ENCODE data around the gene HPD. TPM values are rescaled to one million over a fixed set of nuclear protein-coding genes. Genes with fewer than 3 reads are reported as not detected.
A peak's percentile ranks its signal among the peaks of the same experiment; 100 is the strongest.
"Not testable (repeated sequence)": the region's sequence is repeated elsewhere in the genome, so short reads cannot be mapped to it uniquely, and the experiment has no call there.

The HPD gene
- total RNA-seq, 1 experiment from 2014 or later, result 1.2 TPM

DNA sequence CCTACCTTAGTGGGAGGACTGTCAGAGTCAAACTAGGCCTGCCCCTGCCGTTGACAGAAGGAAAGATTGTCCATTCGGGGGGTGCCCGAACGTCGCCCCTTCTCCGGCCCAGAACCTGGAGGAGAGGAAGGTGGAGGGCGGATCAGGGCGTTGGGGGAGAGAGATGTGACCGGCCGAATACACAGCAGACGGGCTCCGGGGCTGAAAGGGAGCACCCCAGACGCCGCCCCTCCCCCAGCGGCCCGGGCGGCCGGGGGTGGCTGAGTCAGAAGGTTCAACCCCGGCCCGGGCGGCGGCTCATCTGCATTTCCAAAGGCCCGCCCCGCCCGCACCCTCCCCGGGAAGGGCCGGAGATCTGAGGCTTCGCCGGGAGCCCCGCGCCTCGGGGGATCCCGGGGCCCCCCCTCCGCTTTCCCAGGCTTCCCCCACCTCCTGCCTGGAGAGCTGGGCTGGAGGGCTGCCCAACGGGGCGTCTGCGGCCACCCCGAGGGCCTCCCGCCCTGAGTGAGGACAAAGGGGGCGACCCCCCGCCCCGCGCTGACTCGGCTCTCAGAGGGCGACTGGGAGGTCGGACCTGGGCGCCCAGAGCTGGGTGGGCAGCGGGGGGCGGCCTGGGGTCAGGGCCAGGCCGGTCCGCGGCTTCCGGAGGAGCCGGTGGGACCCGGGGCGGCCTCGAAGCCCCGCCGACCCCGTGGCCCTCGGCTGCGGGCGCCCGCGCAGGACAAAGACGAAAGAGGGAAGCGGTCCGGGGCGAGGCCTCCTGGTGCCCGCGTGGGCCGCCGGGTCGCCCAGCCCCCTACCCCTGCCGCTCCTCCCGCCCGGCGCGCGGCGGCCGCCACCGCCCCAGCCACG, 58.6 kb downstream of the HPD start:
- DNase-seq (ENCODE audit: low spot score), result peak; percentile 84

DNA sequence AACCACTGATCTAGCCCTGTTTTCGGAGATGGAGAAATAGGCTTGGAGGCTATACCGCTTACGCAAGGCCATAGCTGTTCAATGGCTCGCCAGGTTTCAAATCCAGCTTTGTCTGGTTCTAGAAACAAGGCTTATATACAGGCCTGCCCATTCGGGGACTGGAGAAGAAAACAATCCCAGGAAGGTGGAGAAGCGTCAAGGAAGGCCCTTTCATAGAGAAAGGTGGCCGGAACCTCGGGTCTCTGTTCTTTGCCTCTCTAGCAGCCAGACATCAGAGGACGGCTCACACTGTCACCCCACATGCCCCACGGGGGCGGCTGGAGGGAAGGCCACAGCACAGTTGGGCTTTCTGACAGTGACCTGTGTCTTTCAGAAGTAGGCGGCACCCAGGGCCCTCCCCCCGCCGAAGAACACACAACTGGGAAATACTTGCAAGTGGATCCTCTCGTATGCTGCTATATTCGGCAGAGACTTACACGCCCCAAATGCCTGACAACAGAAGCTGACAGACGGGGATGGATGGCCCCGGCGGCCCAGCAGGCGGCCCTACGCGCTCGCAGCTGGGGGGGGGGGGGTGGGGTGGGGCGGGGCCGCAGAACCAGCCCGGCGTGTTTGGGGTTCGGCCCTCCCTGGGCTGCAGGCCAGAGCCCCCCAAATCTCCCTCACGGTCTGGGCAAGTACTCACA, 59.4 kb downstream of the HPD start:
- DNase-seq (ENCODE audit: low spot score), result peak; percentile 85

DNA sequence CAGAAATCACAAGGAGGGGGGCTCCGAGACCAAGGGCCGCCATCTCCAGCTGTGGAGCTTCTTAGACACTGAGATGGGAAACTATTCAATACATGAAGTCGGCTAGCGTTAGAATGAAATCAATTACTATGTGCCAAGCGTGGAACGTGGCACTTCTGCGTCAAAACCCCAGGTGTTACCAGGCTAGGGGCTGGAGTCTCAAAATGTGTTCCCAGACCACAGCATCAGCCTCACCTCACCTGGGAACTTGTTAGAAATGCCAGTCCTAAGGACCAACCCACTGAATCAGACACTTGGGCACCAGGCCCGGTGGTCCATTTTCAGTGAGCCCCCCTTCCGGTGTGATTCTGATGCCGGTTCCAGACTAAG, 59.9 kb downstream of the HPD start:
- DNase-seq (ENCODE audit: low spot score), result no peak

DNA sequence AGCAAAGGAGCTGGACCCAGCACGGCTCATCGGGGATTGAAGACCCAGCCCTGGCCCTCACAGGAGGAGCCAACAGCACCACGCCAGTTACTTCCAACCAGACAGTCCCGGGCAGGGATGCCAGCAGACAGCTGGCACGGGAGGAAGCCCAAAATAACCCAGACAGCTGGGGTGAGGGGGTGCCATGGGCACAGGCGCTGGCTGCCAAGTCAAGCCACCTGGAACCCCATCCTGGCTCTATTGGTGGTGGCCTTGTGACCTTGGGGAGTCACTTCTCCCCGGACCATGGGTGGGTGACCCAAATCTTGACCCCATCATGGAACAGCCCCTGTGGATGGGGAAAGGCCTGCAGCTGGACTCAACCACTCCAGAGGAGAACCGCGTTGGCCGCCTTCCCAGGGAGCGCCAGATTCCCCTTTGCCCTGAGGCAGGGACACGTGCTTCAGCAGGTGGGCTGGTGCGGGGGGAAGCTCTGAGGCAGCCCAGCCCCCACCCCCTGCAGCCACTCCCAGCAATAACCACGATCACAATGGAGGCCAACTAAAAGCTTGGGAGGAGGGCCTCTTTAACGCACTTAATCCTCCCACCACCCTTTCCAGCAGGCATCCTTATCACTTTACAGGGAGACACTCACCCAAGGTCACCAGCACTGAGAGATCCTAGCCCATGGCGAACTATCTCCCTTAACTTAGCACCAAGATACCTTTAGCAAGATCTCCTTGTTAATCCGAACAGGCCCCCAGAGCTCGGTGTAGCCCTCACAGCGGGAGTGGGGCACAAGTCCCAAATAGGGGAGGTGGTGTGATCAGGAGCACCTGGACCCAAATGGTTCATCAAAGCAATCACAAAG, 60.5 kb downstream of the HPD start:
- DNase-seq (ENCODE audit: low spot score), result peak; percentile 67

DNA sequence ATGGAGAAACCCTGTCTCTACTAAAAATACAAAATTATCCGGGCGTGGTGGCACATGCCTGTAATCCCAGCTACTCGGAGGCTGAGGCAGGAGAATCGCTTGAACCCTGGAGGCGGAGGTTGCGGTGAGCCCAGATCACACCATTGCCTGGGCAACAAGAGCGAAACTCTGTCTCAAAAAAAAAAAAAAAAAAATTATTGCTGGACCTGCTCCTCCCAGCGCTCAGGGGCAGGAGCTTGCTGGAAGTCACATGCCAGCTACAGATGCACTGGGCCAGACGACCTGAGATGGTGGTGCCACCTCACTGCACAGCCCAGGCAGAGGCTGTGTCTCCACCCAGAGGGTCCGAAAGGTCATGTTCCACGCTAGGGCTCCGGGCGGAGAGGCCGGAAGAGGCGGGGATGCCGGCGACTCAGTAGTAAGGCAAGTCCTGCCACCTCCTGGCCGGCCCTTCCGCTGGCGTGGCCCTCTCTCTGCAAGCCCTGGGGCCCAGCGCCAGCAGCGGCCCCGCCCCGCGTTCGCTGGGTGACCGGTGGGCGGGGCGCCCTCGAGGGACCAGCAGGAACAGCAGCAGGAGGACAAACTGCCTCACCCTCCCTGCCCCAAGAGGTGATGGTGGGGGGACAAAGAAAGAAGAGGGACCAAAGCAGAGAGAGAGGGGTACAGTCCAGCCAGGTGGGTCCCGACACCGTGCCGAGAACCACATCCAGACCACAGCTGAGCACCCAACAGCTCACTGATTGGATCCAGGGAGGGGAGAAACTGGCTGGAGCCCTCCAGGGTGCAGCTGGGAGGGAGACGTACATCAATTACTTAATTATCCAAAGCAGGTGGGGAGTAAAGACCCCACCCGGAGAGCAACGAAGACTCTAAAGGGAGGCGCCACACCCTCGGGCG, 61.6 kb downstream of the HPD start:
- peak; percentile 94 for DNase-seq (ENCODE audit: low spot score)

DNA sequence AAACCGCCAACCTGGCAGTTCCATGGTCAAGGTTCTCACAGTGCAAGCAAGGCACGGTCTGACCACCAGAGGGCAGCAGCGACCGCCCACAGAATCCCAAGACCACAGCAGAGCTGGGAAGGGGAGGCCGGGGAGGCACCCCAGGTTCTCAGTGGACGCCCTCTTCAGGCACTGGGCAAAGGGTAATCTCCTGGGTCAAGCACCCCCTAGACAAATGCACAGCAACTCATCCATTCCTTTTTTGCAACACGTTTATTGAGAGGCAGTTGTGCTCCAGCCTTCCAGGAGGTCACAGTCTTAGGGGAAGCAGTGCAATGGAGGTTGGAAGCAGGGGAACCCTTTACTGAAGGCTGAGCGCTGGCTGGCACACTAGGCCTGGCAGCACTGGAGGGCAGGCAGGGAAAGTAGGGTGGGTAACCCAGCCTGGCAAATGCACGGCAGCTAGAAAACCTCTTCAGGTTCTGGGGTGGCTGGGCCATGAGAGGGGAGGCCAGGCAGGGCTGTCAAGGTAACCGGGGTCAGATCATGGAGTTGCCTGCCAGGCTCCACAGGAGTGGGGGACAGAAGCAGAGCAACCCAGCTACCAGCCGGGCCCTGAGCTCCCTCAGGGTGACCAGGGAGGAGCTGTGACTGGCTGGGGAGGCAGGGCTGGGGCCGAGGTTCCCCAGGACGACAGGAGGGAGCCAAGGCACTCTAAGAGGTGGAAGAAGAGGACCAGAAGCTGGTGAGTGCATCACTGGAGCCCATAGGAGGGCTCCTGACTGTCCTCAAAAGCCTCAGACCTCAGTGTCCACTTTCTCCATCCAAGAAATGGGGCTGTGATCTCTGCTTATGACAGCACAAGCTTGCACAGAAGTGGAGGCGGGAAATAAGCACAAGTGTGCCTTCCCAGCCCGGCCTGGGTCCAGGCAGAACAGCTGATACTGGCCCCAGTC, 63.4 kb downstream of the HPD start:
- peak; percentile 73 for DNase-seq (ENCODE audit: low spot score)

DNA sequence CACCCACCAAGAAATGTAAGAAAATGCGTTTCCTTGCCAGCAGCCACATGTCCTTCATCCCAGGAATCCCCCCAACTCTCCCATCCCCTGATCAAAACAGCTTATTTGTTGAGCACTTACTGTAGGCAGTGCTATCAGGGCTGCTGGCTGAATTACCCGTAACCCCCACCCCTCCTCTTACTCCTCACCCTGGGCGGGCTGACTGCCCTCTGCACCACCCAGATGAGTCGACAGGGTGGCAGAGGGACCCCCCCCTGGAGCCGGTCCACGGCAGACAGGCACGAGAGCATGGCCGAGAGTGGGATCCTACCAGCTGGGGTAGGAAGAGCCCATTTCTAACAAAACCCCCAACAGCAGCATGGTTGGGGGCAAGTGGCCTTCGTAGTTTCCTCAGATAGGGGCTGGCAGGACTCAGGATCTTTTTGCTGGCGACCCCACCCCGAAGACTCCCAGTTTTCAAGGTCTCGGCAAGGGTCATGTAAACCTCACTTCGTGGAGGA, 64.1 kb downstream of the HPD start:
- DNase-seq (ENCODE audit: low spot score), result no peak

DNA sequence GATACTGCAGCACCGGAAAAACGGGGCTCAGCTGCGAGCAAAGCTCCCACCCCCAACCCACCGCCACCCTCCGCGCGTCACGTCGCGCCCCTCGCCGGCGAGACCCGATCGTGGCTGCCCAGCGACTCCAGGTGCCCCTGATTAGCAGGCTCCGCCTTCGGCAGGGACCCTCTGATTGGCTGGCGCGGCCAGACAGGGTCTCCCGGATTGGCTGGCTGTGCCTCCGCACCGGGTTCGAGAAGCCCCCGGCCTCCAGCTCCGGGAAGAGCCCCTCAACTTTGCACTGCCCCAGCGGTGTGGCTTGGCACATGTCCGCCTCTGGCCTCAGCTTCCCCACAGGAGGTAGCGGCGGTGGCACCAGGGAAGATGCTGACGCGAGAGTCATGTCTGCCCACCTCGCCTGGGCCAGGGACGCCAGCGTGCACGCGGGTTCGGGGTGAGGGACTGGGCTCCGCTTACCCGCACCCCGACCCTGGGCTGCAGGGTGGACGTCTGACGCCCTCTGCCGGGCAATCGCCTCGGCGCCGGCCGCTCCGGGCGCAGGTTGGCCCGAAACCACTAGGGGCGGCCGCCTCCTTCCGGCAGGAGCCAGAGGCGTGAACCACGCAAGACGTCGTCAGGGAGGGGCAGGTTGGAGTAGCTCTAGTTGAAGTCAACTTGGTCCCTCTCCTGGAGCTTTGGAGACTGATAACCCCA, 64.7 kb downstream of the HPD start:
- DNase-seq (ENCODE audit: low spot score), result peak; percentile 81

DNA sequence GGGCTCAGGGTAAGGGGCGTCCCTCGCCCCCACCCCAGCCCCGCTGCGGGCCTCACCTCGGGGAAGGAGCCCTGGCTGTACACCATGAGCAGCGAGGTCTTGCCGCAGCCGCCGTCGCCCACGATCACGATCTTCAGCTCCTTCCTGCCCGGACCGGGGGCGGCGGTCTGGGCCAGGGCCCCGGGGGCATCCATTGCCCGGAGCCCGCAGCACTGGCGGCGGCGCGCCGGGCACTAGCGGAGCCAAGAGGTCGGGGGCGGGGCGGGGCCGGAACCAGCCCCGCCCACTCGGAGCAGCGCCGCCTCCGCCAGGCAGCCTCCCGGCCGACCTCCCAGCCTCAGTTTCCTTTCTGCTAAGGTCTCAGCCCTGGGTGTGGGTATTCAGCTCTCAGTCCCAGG, 65.2 kb downstream of the HPD start, which contains the start of gene RHOF:
RHOF (minus strand) TSS at position 249 of the 398 bp plus-strand sequence; CDS start at position 194, 55 bp downstream.
- no peak for DNase-seq (ENCODE audit: low spot score)

DNA sequence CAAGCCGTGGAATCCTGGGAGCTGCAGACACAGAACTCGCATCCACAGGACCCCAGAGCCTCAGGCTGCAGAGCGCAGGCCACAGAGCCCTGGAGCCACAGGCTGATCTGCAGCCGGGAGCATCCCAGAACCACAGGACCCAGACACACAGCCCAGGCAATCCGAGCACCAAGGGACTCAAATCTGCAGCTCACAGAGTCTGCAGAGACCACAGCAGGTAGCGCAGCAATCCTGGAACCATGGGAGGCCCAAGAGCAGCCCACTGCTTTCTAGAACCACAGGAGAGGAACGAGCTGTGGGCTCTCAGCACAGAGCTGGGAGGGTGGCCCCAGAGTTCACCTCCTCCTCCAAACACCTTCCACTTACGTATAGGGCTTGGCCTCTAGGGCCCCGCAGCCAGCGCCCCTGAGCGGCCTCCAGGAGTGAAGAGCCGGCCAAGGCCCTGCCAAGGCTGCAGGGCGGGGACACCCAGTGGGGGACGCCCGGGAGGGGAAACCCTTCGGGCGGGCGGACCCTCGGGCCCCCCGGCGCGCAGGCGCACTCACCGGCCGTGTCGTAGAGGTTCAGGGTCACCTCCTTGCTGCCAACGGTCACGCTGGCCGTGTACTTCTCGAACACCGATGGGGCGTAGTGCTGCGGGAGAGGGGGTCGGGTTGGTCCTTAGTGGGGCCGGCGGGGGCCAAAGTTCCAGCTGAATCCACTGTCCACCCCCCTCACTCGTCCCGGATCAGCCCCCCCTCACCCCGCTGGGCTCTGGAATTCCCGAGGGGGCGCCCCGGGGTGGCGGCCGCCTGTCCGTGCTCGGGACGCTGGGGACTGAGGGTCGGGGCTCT, 65.8 kb downstream of the HPD start:
- no peak for DNase-seq (ENCODE audit: low spot score)

DNA sequence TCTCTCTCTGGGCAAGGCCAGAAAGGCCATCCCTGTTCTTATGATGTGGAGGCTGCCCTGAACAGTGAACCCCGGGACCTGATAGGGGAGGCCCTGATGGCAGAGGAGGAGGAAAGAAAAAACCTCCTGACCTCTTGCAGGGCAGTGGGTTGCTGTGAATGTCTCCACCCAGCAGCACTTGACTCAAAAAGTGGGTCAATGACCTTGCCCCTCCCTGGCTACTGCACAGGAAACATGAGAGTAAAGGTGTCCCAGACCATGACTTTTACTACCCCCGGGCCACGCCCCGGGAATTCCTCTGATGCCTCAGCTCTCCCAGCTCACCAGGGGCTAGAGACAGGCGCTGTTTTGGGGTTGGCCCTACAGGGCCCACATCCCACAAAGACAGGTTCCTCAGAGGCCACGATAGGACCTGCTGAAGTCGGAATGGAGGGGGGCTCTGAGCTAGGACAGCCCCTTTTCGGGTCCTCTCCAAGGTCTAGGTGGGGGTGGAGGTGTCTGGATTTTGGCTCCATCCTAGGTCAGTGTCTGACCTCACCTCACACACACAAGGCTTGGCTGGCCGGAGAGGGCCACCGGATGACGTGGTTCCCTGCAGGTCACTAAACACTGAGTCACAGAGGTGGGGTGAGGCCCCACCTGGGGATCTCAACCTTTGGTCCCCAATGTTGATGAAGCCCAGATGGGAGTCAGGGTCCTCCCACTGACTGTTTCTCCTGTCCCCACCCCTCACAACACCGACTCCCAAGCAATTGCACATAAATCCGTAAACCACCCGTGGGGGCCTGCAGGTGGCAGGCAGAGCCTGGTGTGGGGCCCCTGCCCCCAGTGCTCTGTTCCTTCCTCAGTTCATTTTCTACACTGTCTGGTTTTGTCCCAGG, 66.7 kb downstream of the HPD start:
- DNase-seq (ENCODE audit: low spot score), result peak; percentile 80

DNA sequence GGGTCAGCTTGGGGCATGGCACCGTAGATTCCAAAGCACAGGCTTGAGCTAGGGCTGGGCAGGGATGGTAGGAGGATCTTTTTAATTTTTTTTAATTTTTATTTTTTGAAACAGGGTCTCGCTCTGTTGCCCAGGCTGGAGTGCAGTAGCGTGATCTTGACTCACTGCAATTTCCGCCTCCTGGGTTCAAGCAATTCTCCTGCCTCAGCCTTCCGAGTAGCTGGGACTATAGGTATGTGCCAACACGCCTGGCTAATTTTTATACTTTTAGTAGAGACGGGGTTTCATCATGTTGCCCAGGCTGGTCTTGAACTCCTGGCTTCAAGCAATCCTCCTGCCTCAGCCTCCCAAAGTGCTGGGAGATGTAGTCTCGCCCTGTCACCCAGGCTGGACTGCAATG, 67.9 kb downstream of the HPD start:
- not testable (repeated sequence) for DNase-seq (ENCODE audit: low spot score)

DNA sequence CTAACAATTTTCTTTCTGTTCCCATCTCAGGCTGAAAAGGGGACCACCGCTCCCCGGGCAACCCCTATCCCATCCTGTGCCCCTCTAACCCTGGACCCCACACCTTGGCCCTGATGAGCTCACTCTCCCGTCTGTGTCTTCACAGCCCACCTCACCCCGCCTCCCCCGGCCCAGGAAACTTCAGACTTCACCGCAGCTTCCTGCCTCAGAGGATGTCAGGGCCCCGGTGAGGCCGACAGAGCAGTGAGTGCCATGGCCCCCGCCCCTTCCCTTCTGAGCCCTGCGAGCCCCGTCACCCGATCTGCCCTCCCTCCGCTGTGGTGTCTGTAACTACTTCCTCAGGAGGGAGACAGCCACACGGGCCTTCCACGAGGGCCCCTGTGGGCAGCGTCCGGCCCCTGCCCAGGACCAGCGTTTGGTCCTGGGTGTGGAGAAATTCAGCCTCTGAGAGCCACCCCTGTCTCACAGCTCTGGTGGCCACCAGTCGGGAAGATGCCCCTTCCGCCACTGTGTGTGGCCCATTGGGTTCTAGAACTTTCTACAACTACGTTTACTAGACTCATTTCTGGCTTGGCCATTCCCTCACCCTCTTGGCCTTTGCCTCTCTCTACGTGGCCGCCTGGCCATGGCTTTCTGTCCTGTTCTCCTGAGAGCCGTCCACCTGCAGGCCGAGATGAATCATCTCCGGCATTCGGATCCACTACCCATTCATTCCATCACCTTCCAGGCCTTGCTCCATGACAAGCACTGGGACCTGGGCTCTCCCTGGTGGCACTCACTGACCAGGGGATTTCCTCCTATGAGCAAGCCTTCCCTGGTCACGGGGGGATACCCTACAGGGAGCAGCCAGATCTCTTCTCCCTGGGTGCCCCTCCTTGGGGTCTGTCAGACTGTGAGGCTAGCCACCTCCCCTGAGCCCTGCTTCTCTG, 68.6 kb downstream of the HPD start:
- DNase-seq (ENCODE audit: low spot score), result no peak
